HG02885 (cell line): Measurements from ENCODE around the gene UGT3A2.
"Not testable (repeated sequence)": the region's sequence is repeated elsewhere in the genome, so short reads cannot be mapped to it uniquely, and the experiment has no call there.

Experiments used
- ATAC-seq: cut with Tn5 transposase; IDR thresholded peaks from one replicate; pipeline ENCODE4 v1.9.1; 2021; ENCODE audit warnings: mild to moderate bottlenecking; ENCODE audit not compliant: unreplicated experiment, poor library complexity

UGT3A2 gene

DNA sequence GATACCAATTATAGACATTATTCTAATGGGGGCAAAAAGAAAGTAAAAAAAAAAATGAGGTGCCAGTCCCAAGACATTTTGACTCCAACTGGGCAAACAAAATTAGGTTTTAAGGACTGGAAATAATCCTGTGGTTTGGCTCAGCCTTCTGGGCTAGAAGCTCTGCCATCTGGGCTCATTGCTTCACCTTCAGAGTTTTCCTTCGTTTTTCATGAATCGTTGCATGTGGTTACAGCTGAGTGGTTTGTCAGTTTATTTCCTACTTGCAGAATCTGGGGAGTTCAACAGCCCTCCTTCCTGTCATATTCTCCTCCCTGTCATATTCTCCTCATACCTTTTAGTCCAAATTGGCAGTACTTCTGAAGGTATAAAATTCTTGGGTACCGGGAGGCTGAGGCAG is 12.0 kb downstream of the UGT3A2 start:
- no peak for ATAC-seq

DNA sequence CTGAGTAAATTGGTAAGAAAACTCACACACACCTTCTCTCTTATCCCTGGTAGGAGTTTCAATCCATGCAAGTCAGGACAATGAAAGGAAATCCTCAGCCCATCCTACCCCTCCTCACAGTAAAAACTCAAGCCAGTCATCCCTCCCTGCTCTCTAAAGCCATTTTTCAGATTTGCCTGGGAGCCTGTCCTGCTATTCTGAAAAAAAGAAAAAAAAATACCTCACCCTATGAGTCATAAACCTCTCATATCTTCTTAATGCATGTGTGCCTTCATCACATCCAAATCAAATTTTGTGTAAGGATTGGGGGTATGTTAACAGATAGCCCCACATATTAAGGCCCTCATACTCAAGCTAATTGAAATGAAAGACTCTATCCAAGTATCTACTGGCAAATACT is 14.1 kb downstream of the UGT3A2 start:
- no peak for ATAC-seq

DNA sequence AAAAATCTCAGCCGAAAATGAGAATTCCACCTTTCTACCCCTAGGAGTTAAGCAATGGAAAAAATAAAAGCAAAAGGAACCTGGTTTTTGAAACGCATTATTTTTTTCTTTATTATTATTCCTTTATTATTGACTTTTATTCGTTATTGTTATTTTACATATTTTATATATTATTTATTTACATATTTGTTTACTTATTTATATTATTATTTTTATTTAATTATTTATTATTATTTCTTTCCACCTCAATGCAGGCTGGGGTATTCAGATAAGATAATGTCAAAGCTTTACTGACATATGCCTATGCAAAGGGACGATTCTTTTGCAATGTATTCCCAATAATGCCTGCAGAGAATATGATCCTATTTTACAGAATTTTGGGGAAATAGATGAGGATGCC is 16.7 kb downstream of the UGT3A2 start:
- ATAC-seq: no peak

DNA sequence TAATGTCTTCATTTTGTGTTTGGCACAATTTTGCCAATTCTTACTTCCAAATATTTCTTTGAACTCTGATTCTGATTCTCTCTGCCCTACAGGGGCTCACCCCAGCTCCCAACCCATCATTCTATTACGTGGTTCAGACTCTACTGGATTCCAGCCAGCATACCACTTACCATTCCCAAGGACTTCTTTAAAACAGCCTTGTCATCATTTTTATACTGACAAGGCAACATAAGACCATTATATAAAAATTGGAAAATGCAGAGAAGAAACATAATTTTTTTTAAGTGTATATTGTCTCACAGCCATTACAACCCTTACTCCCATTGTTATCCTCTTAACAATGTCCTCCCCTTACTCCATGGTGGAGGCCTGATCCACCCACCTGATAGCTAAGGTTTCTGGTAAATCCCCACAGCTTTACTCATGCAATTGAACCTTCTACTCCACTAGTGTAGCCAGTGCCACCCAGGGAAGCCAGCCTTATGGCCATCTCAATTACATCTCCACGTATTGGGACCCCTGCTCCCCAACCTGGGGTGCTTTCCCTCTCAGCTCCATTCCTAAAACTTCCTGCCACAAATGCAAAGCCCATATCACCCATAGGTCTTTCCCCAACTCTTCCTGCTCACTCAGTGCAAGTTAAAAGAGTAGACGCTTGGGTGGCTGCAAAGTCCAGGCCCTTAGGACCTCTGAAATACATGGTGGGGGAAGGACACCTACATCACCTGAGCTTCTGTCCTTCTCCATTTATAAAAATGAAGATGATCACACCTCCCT is 19.1 kb downstream of the UGT3A2 start:
- ATAC-seq: no peak

DNA sequence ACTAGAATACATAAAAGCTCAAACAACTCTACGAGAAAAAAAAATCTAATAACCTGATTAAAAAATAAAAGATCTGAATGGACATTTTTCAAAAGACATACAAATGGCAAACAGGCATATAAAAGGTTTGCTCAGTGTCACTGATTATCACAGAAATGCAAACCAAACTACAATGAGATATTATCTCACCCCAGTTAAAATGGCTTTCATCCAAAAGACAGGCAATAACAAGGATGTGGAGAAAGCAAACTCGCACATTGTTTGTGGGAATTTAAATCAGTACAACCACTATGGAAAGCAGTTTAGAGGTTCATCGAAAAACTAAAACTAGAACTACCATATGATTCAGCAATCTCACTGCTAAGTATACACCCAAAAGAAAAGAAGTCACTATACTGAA is 20.8 kb downstream of the UGT3A2 start:
- ATAC-seq: no peak

DNA sequence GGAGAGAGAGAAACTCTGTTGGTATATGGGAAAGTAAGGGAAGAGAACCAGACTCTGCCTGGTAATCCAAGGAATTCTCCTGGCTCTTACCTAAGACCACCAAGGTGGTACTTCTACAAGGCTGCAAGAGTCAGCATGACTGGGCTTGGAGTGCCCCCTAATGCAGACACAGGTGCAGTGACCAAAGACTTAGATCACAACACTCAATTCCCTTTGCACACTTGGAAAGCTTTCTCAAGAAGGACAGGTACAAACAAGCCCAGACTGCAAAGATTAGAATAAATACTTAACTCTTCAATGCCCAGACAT is 25.2 kb downstream of the UGT3A2 start:
- ATAC-seq: no peak

DNA sequence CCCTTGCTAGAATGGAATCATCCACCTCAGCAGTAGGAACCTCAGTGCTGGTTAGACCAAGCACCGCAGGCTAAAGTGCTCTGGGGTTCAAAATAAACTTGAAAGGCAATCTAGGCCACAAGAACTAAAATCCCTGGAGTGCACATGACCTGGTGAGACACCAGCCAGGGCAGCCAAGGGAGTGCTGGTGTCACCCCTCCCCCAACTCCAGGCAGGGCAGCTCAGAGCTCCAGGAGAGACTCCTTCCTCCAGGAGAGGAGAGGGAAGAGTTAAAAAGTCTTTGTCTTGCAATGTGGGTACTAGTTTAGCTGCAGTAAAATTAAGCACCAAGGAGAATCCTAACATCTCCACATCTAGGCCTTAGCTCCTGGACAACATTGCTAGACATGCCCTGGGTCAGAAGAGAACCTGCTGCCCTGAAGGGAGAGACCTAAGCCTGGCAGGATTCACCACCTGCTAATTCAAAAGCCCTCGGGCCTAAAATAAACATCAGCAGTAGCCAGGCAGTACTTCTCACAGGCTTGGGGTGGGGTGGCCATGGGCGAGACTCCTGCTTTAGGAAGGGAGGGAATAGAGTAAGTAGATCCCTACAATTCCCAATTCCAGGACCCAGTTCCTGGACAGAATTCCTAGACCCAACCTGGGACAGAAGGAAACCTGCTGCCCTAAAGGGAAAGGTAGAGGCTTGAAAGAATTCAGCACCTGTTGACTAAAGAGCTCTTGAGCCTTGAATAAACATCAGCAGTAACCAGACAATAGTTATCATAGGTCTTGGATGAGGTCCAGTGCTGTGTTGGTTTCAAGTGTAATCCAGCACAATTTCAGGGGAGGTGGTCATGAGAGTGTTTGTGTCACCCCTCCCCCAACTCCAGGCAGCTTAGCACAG is 25.8 kb downstream of the UGT3A2 start:
- ATAC-seq: no peak

DNA sequence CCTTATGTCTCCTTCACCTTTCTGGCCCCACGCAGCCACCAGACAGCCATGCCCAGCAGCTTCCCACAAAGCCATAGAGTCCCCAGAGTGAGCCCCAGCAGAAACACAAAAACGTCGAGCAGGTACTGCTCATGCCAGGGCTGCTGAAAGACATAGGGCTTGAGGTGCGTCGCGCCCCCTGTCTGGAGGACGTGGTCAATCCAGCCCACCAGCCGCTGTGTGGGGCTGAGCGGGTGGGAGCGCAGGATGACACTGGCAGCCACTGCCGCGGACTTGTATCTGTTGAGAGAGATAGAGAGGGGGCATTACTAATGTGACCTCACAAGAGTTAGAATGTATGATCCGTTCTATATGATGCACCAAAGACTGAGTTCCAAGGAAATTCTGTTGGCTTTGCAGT is 31.0 kb downstream of the UGT3A2 start:
- no peak for ATAC-seq

DNA sequence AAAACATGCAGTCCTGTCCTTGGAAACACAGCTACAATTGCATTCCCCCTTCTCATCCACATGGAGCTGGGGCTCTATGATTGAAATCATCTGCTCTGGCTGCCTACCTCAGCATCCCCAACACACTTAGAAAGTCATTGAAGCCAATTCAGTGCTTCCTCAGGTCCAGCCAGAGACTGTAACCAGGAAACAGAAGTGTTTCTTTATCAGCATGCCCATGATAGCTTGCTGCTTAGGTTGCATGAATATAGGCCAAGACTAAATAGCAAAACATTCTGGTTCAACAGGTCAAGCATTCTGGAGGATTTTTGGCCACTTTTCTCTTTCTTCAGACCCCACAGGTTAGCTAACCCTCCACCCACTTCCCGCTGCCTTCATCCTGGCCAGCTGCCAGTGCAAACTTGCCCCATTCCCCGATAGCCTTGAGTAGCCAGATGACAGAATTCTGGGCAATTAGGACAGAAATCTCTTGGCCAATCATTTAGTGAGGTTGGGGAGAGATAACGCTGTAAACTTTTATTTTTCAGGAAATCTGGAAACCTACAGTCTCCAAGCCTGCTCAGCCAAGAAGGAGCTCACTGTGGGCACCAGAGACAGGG is 32.0 kb downstream of the UGT3A2 start:
- not testable (repeated sequence) for ATAC-seq

DNA sequence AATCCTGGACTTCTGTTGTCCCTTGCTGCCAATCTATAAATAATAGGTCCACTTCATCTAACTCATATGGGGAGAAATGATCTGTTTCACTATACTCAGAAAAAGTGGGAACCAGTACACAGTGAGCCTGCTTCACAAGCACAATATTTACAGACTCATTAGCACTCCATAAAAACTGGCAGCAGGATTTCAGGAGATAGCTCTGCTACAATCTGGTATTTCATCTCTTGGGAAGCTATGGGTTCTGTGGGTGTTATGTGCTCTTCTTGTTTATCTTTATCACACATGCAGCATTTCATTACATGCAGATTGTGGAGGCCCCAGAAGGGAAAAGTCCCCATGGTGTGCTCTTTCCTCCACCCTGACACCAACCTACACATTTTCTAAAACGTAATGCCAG is 33.2 kb downstream of the UGT3A2 start:
- no peak for ATAC-seq

DNA sequence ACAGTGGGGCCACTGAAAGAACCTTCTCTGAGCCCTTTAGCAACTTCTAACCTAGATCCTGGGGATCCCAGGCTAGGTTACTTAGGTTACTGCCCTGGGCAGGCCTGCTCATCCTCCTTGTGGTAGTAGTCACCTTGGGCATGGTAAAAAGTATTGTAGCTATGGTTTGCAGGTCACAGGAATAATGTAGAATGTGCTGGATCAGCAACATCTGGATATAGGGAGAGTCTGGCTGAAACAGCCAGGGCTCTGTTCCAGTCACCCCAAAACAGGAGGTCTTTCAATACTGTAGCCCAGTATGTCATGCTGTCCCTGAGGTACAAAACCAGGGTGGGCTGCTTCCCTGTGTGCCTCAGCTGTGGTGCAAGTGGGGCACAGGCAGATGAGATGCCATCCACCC is 33.6 kb downstream of the UGT3A2 start:
- no peak for ATAC-seq

DNA sequence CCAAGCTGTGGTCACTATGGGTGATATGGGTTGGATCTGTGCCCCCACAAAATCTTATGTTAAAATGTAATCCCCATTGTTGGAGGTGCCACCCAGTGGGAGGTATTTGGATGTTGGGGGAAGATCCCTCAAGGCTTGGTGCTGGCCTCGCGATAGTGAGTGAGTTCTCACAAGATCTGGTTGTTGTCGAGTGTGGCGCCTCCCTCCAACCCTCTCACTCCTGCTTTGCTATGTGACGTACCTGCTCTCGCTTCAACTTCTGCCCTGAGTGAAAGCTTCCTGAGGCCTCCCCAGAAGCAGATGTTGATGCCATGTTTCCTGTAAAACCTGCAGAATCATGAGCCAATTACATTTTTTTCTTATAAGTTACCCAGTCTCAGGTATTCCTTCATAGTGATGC is 35.5 kb downstream of the UGT3A2 start:
- no peak for ATAC-seq

DNA sequence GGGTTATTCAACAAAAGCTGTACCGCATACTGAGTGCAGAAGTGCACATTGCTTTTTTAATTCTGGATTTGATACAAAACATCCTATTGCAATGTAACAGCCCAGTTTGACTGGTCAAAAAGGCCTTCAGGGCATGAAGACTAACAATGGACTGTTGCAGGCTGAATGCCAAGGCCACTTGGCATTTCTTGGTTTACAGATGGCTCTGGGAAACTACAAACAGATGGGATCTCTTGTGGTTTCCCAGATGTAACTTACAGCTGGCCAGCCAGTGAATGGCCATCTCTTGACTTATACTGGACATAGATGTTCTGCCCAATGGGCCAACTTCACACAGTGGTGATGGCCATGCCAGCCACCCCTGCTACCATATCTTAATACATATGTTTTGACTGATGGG is 36.8 kb downstream of the UGT3A2 start:
- no peak for ATAC-seq

DNA sequence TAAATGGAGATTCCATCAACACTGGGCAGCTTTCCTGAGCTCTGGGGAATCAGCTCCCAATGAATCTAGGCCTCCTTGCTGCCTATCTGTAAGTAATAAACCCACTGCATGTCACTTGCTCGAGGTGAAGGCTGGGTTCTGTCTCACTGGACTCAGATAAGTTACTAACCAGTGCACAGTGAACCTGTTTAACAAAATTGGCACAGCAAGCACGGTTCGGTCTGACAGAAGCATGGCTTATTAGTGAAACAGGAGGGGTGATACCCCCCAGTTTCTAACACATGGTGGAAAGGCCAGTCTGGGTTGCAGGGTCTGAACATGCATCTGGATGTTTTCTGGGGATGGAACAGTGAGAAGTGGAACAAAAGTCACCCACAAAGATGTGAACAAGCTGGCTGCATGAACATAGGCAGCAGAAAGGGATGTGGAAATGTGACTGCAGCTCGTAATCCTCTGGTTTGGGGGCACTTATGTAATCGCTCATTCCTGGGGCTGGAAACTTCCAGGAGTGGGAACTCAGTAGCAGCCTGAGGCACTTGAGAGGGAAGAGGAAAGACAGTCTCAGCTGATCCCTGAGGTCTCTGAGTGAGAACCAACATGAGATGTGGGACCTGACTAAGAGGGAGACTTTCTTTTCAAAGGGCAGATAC is 37.7 kb downstream of the UGT3A2 start:
- ATAC-seq: no peak

DNA sequence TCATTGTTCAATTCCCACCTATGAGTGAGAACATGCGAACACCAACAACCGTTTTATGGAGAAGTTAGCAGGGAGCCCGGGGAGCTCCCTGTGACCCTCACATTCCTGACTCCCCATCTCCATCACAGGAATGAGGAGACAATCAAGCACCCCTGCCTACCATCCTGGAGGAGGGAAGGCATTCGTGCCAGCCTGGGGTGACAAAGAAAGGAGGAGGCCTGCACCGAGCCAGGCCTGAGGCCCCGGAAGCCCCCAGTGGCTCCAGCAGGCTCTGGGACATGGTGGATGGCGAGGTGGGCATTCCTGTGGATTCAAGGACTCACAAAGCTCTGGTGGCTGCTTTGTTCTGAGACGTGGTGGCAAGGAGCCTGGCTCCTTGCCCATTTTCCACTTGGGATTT is 39.0 kb downstream of the UGT3A2 start:
- ATAC-seq: no peak

DNA sequence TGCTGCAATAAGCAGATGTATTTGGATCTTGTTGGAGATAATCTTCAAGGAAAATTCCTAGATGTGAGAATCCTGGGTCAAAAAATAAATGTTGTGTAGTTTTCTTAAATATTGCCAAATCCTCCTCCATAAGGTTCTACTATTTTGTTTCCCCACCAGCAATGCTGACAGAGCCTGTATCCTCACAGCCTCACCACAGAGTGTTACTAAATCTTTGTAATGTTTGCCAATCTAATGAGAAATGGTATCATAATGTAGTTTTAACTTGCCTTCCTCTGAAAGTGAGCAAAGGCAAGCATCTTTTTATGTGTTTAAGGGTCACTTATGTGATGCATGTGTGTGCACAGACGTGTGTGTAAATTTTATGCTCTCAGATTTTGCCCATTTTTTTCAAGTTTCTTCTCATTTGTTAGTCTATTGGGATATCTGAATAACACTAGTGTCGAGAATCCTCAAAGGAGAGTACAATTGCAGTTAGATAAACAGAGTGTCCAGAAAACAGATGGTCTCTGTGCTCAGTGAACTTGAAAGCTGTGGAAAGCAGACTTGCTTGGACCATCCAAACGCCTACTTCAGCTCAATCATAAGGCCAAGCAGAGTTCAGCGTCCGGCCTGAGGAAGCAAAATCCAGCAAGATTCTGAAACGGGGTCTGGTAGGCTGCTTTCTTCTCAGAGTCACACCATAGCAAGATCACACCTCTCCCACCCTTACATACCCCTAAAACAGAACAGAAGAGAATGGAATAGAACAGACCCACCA is 39.8 kb downstream of the UGT3A2 start:
- ATAC-seq: no peak

DNA sequence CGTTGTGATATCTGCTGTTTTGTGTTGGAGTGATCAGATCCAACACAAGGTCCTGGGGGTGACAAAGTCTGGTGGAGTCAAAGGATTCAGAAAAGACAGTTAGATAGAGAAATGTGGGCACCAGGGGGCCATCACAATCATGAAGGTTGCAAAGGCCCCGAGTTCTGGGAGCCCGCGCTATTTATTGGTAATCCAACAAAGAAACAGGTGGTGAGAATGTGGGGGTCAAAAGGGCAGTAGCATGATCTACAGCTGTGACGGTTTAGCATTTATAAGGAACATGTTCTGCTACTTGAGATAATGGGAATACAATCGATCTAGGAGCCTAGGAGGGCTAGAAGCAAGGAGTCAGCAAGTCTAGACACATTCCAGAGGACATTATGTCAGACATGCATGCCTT is 44.4 kb downstream of the UGT3A2 start:
- not testable (repeated sequence) for ATAC-seq

DNA sequence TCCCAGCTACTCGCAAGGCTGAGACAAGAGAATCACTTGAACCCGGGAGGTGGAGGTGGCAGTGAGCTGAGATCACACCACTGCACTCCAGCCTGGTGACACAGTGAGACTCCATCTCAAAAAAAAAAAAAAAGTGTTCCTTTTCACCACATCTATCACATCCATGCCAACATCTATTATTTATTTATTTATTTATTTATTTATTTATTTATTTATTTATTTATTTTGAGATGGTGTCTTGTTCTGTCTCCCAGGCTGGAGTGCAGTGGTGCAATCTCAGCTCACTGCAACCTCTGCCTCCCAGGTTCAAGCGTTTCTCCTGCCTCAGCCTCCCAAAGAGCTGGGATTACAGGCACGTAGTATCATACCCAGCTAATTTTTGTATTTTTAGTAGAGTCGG is 47.1 kb downstream of the UGT3A2 start:
- ATAC-seq: not testable (repeated sequence)

DNA sequence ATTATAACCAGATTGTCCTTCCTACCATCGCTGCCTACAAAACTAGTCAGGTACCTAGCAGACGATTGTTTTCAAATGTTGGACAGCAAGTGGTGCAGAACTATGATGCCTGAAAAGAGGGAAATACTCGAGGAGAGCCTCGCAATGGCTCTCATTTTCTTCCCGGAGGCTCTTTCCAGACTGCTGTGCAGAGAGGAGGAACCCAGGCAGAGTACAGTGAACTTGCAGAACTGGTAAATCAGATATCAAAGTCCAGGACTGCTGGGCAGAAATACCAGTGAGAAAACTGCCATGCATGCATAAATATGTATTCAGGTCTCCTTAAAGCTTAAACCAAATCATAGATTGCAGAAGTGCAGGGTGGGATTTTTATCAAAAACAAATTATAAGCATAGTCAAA is 49.1 kb downstream of the UGT3A2 start:
- no peak for ATAC-seq

DNA sequence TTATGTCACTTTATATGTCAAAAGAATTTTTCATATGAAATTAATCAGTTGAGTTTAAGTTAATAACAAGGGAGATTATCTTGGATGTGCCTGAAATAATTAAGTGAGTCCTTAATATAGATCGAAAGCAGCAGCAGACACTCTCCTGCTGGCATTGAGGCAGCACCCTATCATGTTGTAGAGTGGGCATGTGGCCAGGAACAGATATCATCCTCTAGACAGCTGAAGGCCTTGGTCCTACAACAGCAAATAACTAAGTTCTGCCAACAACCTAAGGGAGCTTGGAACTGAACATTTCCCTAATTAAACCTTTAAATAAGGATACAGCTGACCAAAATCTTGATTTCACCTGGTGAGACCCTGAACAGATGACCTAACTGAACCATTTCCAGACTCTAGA is 49.7 kb downstream of the UGT3A2 start:
- ATAC-seq: no peak
